Heart left ventricle (tissue), 16 donors: ENCODE measurements around the gene RNFT2. TPM values are rescaled to one million over a fixed set of nuclear protein-coding genes. Genes with fewer than 3 reads are reported as not detected.

Experiments
- ATAC-seq, 4 donors: fragments of 200-7000 bp; cut with Tn5 transposase; one replicate each; pipeline ENCODE4 v1.9.1; 2020 to 2022; ENCODE audit warnings: moderate library complexity in 4 of 4, mild to moderate bottlenecking in 3 of 4, moderate number of reproducible peaks in 1 of 4
- DNase-seq, 5 donors: peaks; one replicate each; pipeline ENCODE4 v3.0.0-alpha.2; 2020
- H3K27ac ChIP-seq, 12 donors: fragments of 200-600 bp; sonication (generic) in 4 of 12; one replicate each; pipeline versions ENCODE4 v1.5.0 to v1.8.0; 2016 to 2022; ENCODE audit warnings: mild to moderate bottlenecking in 2 of 12
- H3K27me3 ChIP-seq, 9 donors: fragments of 200-600 bp; sonication (generic) in 2 of 9; one replicate each; pipeline versions ENCODE4 v1.5.1 to v1.8.0; 2016 to 2022; ENCODE audit warnings: mild to moderate bottlenecking in 3 of 9
- H3K36me3 ChIP-seq, 9 donors: fragments of 200-600 bp; sonication (generic) in 2 of 9; one replicate each; pipeline versions ENCODE4 v1.5.0 to v1.8.0; 2018 to 2022; ENCODE audit warnings: mild to moderate bottlenecking in 2 of 9
- H3K4me1 ChIP-seq, 12 donors: fragments of 200-600 bp; sonication (generic) in 4 of 12; one replicate each; pipeline versions ENCODE4 v1.5.0 to v1.8.0; 2016 to 2022; ENCODE audit warnings: mild to moderate bottlenecking in 3 of 12
- H3K4me3 ChIP-seq, 12 donors: fragments of 200-600 bp; sonication (generic) in 4 of 12; one replicate each; pipeline versions ENCODE4 v1.5.0 to v1.8.0; 2017 to 2022; ENCODE audit warnings: mild to moderate bottlenecking in 9 of 12, moderate library complexity in 4 of 12
- H3K9me3 ChIP-seq, 12 donors: fragments of 200-600 bp; sonication (generic) in 4 of 12; one replicate each; pipeline versions ENCODE4 v1.5.0 to v1.8.0; 2016 to 2022; ENCODE audit warnings: mild to moderate bottlenecking in 1 of 12
- POLR2A ChIP-seq, 2 donors: fragments of 450-650 bp; IDR thresholded peaks; one replicate each; pipeline ENCODE4 v1.6.1; 2017; ENCODE audit warnings: antibody characterized with exemption in 2 of 2, mild to moderate bottlenecking in 2 of 2, moderate library complexity in 2 of 2
- WGBS, 4 donors: extraction: QIAGEN DNeasy Blood & Tissue Kit in 2 of 4; methylation state at CpG; one replicate each; pipeline versions ENCODE4 v1.1.5 to v1.1.7; 2013 to 2018; 5-methylcytosine and 5-hydroxymethylcytosine counted together
- intact Hi-C, 10 donors: fragments of 100-400 bp; cut with DNase I; formaldehyde crosslinking; loops; one replicate each; pipeline versions ENCODE4 v1.11.1 to v1.14.2; 2022
- polyA plus RNA-seq, 2 donors: library from polyadenylated mRNA; stranded (reverse); fragments of 200-250 nt; gene quantifications; one replicate each; pipeline ENCODE4 v1.2.3, GENCODE V29; 2013
- total RNA-seq, 9 donors: library from RNA; depleted of rRNA in 2 of 9; stranded (reverse); fragments of >200 nt in 2 of 9; fragmentation: NEBNext Ultra II Directional in 3 of 9; extraction: Animal tissue kit (Norgen Biotek cat#: 25700) in 3 of 9; gene quantifications; one replicate each; pipeline versions ENCODE4 v1.1.0 to v1.2.4, GENCODE V29; 2016 to 2023
- TF ChIP-seq, protein P1 (sequence below), 12 donors: fragments of 200-600 bp; sonication (generic) in 4 of 12; IDR thresholded peaks; one replicate each; pipeline versions ENCODE4 v1.5.0 to v1.8.0; 2018 to 2022; ENCODE audit warnings: antibody characterized with exemption in 12 of 12, mild to moderate bottlenecking in 5 of 12
- donor health status: ischemic (EF 13 %, LVEDD 7.1; RV severe dilation, severe dysfunction).
- donor health status: healthy with polysubstance abuse.
- donor health status: DM: no; HTN: yes; CAD: no.
- donor health status: DM: no; HTN: no; CAD: no.
- donor health status: ischemic (EF 25% LVEDD 6.9; RV normal size, moderate dysfunction).
- donor health status: ischemic (EF 25% LVEDD 5.7; RV mildly dilated, moderate dysfunction).
- donor health status: healthy.
- donor health status: DM: yes; HTN: yes; CAD: no.
- donor health status: ischemic (EF 35%, LVEDD 5.7; RV mildly dilated, moderate dysfunction).
- donor health status: nonischemic (EF 11% LVEDD 7.7; RV severe dilation, severe dysfunction).
- donor health status: DM: yes; HTN: yes; CAD: no.
- donor health status: PGD.
- donor health status: ischemic (EF 29% LVEDD 5.4; RV normal size, mild dysfunction).
- donor health status: nonischemic (EF 23%, LVEDD 6.1; RV moderate dilation, normal function).

The RNFT2 gene
- total and polyA plus RNA-seq, 11 donors = 0.58 to 2.4 (median 1.6) TPM

DNA sequence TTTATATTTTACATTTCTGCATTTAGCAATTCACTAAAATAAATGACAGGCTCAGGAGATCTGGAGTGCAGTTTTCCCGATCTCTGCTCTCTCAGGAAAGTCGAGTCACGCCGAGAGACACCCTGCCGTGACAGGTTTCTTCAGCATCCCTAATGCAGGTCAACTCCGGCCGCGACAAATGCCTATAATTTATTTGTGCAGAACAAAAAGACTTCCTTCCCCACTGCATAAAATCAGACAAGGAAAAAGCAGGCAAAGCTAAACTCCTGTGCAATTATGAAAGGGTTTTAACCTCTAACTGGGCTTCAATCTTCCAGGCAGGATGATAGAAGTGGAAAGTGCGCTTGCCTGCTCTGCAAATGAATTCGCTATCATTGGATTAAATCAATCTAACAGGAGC, 28.3 kb upstream of the RNFT2 start:
- DNase-seq (no peak), ATAC-seq (no peak)
- intact Hi-C loops = loop anchor here (5.0 to 10.0 kb wide), 11 partner anchors 175 to 712 kb away; partner anchors contain the start of gene HRK (in 3 of the 10)
- peaks cover 0 to 21% (median 8%) of the 10 kb centered on the region in 12 donors for H3K4me1 ChIP-seq
- H3K9me3 ChIP-seq = no peaks in the 10 kb centered on the region
- WGBS, 4 donors = 67 to 78% (median 71%) methylated on average over 10 of the region's 10 CpGs
- no peak overlapping the region for H3K27ac ChIP-seq
- TF ChIP-seq, protein P1, sequence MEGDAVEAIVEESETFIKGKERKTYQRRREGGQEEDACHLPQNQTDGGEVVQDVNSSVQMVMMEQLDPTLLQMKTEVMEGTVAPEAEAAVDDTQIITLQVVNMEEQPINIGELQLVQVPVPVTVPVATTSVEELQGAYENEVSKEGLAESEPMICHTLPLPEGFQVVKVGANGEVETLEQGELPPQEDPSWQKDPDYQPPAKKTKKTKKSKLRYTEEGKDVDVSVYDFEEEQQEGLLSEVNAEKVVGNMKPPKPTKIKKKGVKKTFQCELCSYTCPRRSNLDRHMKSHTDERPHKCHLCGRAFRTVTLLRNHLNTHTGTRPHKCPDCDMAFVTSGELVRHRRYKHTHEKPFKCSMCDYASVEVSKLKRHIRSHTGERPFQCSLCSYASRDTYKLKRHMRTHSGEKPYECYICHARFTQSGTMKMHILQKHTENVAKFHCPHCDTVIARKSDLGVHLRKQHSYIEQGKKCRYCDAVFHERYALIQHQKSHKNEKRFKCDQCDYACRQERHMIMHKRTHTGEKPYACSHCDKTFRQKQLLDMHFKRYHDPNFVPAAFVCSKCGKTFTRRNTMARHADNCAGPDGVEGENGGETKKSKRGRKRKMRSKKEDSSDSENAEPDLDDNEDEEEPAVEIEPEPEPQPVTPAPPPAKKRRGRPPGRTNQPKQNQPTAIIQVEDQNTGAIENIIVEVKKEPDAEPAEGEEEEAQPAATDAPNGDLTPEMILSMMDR (IDR thresholded peaks at IDR 0.05) = no peak
- TF ChIP-seq POLR2A (IDR thresholded peaks at IDR 0.05) = no peak
- H3K27me3 ChIP-seq = peaks cover 0 to 6% (median 0%) of the 10 kb centered on the region in 9 donors
- no peaks in the 10 kb centered on the region for H3K36me3 ChIP-seq
- H3K4me3 ChIP-seq = no peak overlapping the region

DNA sequence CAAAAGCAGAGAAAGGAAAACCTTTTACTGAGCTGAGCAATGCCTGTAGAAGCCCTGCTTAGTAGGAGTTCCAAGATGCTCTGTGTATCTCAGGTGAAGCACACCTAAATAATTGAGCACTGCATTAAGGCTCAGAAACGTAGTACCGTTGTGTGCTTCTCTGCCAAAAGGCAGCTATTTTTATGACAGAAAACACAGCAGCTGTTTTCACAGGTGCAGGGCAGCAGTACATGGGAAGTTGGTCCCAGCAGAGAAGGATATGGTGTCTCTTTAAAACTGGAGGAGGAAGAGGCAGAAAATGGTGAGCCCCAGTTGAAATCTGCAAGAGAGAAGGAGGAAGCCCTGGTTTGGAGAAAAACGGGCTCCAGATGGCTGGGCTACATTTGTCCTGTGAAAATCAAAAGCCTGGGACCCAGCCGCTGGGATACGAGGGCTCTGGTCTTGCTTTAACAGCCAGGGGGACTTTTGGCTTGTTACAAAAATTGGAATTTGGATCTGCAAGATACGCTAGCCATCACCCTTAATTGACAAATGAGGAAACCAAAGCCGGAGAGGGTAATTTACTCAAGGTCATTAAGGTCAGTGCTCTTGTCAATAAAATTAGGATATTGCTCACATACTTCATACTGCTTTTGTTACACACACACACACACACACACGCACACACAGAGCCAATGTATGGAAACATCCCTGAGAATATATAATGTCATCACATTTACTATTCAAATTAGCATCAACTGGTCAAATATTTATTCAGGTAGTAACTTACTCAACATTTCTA, 27.6 kb upstream of the RNFT2 start:
- H3K9me3 ChIP-seq = no peaks in the 10 kb centered on the region
- no peak for TF ChIP-seq POLR2A (IDR thresholded peaks at IDR 0.05)
- TF ChIP-seq, protein P1 (IDR thresholded peaks at IDR 0.05) = no peak
- no peak for ATAC-seq
- peaks cover 0 to 6% (median 0%) of the 10 kb centered on the region in 9 donors for H3K27me3 ChIP-seq
- no peak overlapping the region for H3K27ac ChIP-seq
- intact Hi-C loops = loop anchor here in 2 of 10 donors (10.0 kb wide), 2 partner anchors 414 to 706 kb away; no protein-coding TSS in a partner anchor
- no peak for DNase-seq
- peaks cover 0 to 21% (median 8%) of the 10 kb centered on the region in 12 donors for H3K4me1 ChIP-seq
- 62 to 63% (median 62%) methylated on average over 8 of the region's 8 CpGs for WGBS, 4 donors
- H3K4me3 ChIP-seq = no peak overlapping the region
- peaks cover 0 to 7% (median 2%) of the 10 kb centered on the region in 9 donors for H3K36me3 ChIP-seq

DNA sequence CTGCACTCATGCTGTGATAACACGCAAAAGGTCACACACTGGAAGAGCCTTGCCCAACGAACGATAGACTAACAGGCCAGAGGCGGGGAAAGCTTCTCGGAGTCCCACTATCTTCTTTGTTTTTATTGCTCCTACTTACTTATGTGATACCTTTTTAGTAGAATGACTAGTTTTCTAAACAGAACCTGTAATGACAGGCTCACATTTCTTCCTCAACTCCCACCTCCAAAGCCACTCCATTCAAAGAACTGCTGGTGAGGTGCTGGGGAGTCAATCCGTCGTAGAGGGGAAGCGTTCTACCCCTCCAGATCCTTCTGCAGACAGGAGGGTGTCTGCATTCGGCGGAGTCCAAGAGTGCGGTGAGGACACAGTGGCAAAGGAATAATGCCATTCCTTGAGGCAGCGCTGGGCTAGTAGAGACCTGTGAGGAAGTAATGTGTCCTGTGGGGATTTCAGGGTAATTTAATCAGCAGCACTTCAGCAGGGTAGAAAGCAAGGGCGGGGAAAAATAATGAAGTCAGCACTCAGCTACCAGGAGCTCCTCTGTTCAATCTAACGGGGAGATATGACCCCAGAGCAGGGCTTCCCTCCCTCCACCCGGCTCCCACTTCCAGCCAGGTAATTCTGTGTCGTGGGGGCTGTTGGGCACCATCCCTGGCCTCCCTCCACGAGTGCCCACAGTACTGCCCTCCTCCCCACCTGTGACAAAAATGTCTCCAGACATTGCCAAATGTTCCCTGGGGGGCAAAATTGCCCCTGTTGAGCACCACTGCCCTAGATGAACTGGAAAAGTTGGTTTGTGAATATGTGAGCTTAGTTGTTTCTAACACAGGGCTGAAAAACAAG, 25.4 kb upstream of the RNFT2 start:
- no peak overlapping the region for H3K27ac ChIP-seq
- WGBS, 4 donors = 88 to 93% (median 90%) methylated on average over 17 of the region's 17 CpGs
- H3K36me3 ChIP-seq = peaks cover 0 to 26% (median 22%) of the 10 kb centered on the region in 9 donors
- no peak overlapping the region for H3K4me3 ChIP-seq
- intact Hi-C loops = loop anchor here in 2 of 10 donors (10.0 kb wide), 2 partner anchors 412 to 708 kb away; no protein-coding TSS in a partner anchor
- DNase-seq (no peak), ATAC-seq (no peak)
- H3K4me1 ChIP-seq = peaks cover 0 to 23% (median 8%) of the 10 kb centered on the region in 12 donors
- no peak for TF ChIP-seq POLR2A (IDR thresholded peaks at IDR 0.05)
- TF ChIP-seq, protein P1 (IDR thresholded peaks at IDR 0.05) = no peak
- H3K9me3 ChIP-seq = no peaks in the 10 kb centered on the region
- peaks cover 0 to 6% (median 0%) of the 10 kb centered on the region in 9 donors for H3K27me3 ChIP-seq
